Mammary epithelial cell (primary cell): ENCODE results near the gene LRRC27.

Experiments
- CTCF ChIP-seq, 2 donors: IDR thresholded peaks in 1 of 2; conservative IDR thresholded peaks in 1 of 2; 2 replicates each; pipeline ENCODE4 v1.5.1; 2011 to 2012; ENCODE audit warnings: inconsistent platforms in 2 of 2, low read length in 2 of 2, mild to moderate bottlenecking in 2 of 2, control low read depth in 1 of 2, low read depth in 1 of 2; ENCODE audit not compliant: insufficient read depth in 1 of 2; ENCODE audit errors: extremely low read depth in 1 of 2
- EZH2 ChIP-seq: IDR thresholded peaks from 2 replicates; pipeline ENCODE4 v1.6.1; 2012; ENCODE audit warnings: low read length, inconsistent platforms, borderline replicate concordance

- TF ChIP-seq CTCF (conservative IDR thresholded peaks at IDR 0.05 in 1 of 2, IDR thresholded peaks at IDR 0.05 in 1 of 2; ENCODE audit: extremely low read depth in 1 of 2, insufficient read depth in 1 of 2, low read depth in 1 of 2, low read length in 2 of 2) (no peak), EZH2 (no peak)
These were observed 86.0 kb downstream of the LRRC27 start for GRCh38 chr10:132417957-132418441.
